WTC11 (cell line): ENCODE measurements around the gene COX5A. TPM values are rescaled to one million over a fixed set of nuclear protein-coding genes. Genes with fewer than 3 reads are reported as not detected.

Source experiments
- ATAC-seq: fragments of 200-7000 bp; cut with Tn5 transposase; 2 replicates; pipeline ENCODE4 v1.10.0; 2021; ENCODE audit warnings: mild to moderate bottlenecking, moderate library complexity
- CTCF ChIA-PET: fragments of 300-600 bp; sonication (Branson Sonifier 250); formaldehyde crosslinking; loops from one replicate; lab custom pipeline; 2021; ENCODE audit warnings: antibody characterized with exemption; lab: Charles Lee
- POLR2A ChIA-PET: fragments of 350-600 bp; sonication (Branson Sonifier 250); formaldehyde crosslinking; loops from one replicate; lab custom pipeline; 2021; ENCODE audit warnings: antibody characterized with exemption; lab: Charles Lee
- DNase-seq: peaks from one replicate; pipeline ENCODE4 v3.0.0; 2021; ENCODE audit warnings: low spot score
- H3K27ac Mint-ChIP-seq: 2 replicates; pipeline ENCODE4 v1.8.0; 2021; ENCODE audit warnings: mixed read lengths
- H3K27me3 Mint-ChIP-seq: 2 replicates; pipeline ENCODE4 v1.8.0; 2021; ENCODE audit warnings: low read depth, mild to moderate bottlenecking, moderate library complexity, mixed read lengths
- H3K36me3 Mint-ChIP-seq: 2 replicates; pipeline ENCODE4 v1.8.0; 2021; ENCODE audit warnings: mixed read lengths
- H3K4me1 Mint-ChIP-seq: 2 replicates; pipeline ENCODE4 v1.8.0; 2022; ENCODE audit warnings: mixed read lengths
- H3K4me3 Mint-ChIP-seq: 2 replicates; pipeline ENCODE4 v1.8.0; 2021; ENCODE audit warnings: mild to moderate bottlenecking, moderate library complexity, mixed read lengths
- H3K9me3 Mint-ChIP-seq: 2 replicates; pipeline ENCODE4 v1.8.0; 2021; ENCODE audit warnings: mixed read lengths
- CTCF ChIP-seq: fragments of 200-600 bp; IDR thresholded peaks from 2 replicates; pipeline ENCODE4 v1.8.0; 2022; ENCODE audit warnings: antibody characterized with exemption
- E2F1 ChIP-seq: sonication (generic); formaldehyde crosslinking; IDR thresholded peaks from 2 replicates; pipeline ENCODE4 v1.8.0; 2022; ENCODE audit warnings: mild to moderate bottlenecking, missing genetic modification reagents
- ELF4 ChIP-seq: sonication (generic); formaldehyde crosslinking; IDR thresholded peaks from 2 replicates; pipeline ENCODE4 v1.8.1; 2022; ENCODE audit warnings: low read depth, mild to moderate bottlenecking, moderate library complexity, missing genetic modification reagents
- ETV6 ChIP-seq: sonication (generic); formaldehyde crosslinking; IDR thresholded peaks from 2 replicates; pipeline ENCODE4 v1.8.1; 2022; ENCODE audit warnings: mild to moderate bottlenecking, missing genetic modification reagents
- FOXJ3 ChIP-seq: sonication (generic); formaldehyde crosslinking; IDR thresholded peaks from 2 replicates; pipeline ENCODE4 v1.9.0; 2021; ENCODE audit warnings: missing genetic modification reagents, mild to moderate bottlenecking, borderline replicate concordance
- HMGXB4 ChIP-seq: sonication (generic); formaldehyde crosslinking; IDR thresholded peaks from 2 replicates; pipeline ENCODE4 v1.8.1; 2023; ENCODE audit warnings: mild to moderate bottlenecking, moderate library complexity, missing genetic modification reagents
- NR3C1 ChIP-seq: sonication (generic); formaldehyde crosslinking; conservative IDR thresholded peaks from 2 replicates; pipeline ENCODE4 v1.8.1; 2023; ENCODE audit warnings: low read depth, mild to moderate bottlenecking, missing genetic modification reagents
- RORB ChIP-seq: fragments of 250-450 bp; sonication (Bioruptor Pico); IDR thresholded peaks from 2 replicates; pipeline ENCODE4 v1.9.0; 2021; ENCODE audit warnings: mild to moderate bottlenecking
- SOX15 ChIP-seq: fragments of 250-450 bp; sonication (Bioruptor Pico); IDR thresholded peaks from 2 replicates; pipeline ENCODE4 v1.9.0; 2021; ENCODE audit warnings: mild to moderate bottlenecking
- TEAD4 ChIP-seq: sonication (generic); formaldehyde crosslinking; IDR thresholded peaks from 2 replicates; pipeline ENCODE4 v1.8.0; 2022; ENCODE audit warnings: mild to moderate bottlenecking, missing genetic modification reagents
- TP53 ChIP-seq: sonication (generic); formaldehyde crosslinking; IDR thresholded peaks from 2 replicates; pipeline ENCODE4 v1.8.1; 2023; ENCODE audit warnings: mild to moderate bottlenecking, missing genetic modification reagents
- ZBTB43 ChIP-seq: sonication (generic); formaldehyde crosslinking; IDR thresholded peaks from 2 replicates; pipeline ENCODE4 v1.8.1; 2023; ENCODE audit warnings: mild to moderate bottlenecking, missing genetic modification reagents
- ZNF281 ChIP-seq: sonication (generic); formaldehyde crosslinking; IDR thresholded peaks from 2 replicates; pipeline ENCODE4 v1.8.0; 2023; ENCODE audit warnings: mild to moderate bottlenecking, missing genetic modification reagents
- ZNF532 ChIP-seq: fragments of 250-450 bp; sonication (Bioruptor Pico); IDR thresholded peaks from 2 replicates; pipeline ENCODE4 v1.9.0; 2021; ENCODE audit warnings: mild to moderate bottlenecking, borderline replicate concordance
- total RNA-seq: library from RNA; stranded (reverse); gene quantifications from 3 replicates; pipeline ENCODE4 v1.2.3, GENCODE V29; 2021

The COX5A gene
- total RNA-seq, 1 experiment from 2014 or later = 354 TPM

GRCh38 chr15:74889883-74890664 lies 47.8 kb downstream of the COX5A start, which contains the start of gene MPI (continued):
- TF ChIP-seq ZNF281 = no peak
- TF ChIP-seq, all 79 proteins: peak for 20

GRCh38 chr15:74889390-74889882 lies 48.4 kb downstream of the COX5A start:
- Mint-ChIP-seq H3K27me3 (no peaks in the 10 kb centered on the region; the same call in 1 of the 2 replicates), H3K4me3 (peak overlapping the region; percentile 91), H3K27ac (peak overlapping the region; percentile 77; the same call in 1 of the 2 replicates), H3K9me3 (no peaks in the 10 kb centered on the region), H3K4me1 (peaks cover 22% of the 10 kb centered on the region), H3K36me3 (peaks cover 27% of the 10 kb centered on the region)
- CTCF ChIA-PET = interaction anchor here (0.9 to 4.3 kb wide), 11 partner anchors 12 to 268 kb away, joined by 3 to 45 read pairs (median 4); partner anchors contain the start of genes SCAMP2 and ULK3
- DNase-seq (peak; percentile 40), ATAC-seq (peak; percentile 63)
- TF ChIP-seq CTCF = no peak
- no peak for TF ChIP-seq FOXJ3
- TF ChIP-seq ETV6 (CRISPR knock-in tag) = 0 out of 2 replicates have a peak, but pooled peaks have one; percentile 11
- 0 out of 2 replicates have a peak, but pooled peaks have one; percentile 4 for TF ChIP-seq HMGXB4 (CRISPR knock-in tag)
- no peak for TF ChIP-seq RORB (CRISPR knock-in tag)
- POLR2A ChIA-PET = interaction anchor here (0.6 to 1.5 kb wide), 2 partner anchors 10 to 12 kb away, joined by 4 to 5 read pairs; no protein-coding TSS in a partner anchor

- ATAC-seq = no peak
- Mint-ChIP-seq H3K27ac (no peak overlapping the region), H3K4me3 (peak overlapping the region; percentile 91; the same call in 1 of the 2 replicates), H3K36me3 (peaks cover 25% of the 10 kb centered on the region), H3K9me3 (no peaks in the 10 kb centered on the region), H3K27me3 (no peaks in the 10 kb centered on the region; the same call in 1 of the 2 replicates), H3K4me1 (peaks cover 22% of the 10 kb centered on the region)
- CTCF ChIA-PET = interaction anchor here (0.9 to 4.3 kb wide), 6 partner anchors 13 to 128 kb away, joined by 3 to 45 read pairs (median 4); partner anchors contain the start of genes SCAMP2 and ULK3
- POLR2A ChIA-PET = interaction anchor here (0.6 kb wide), 1 partner anchor 366 kb away, joined by 3 read pairs; no protein-coding TSS in a partner anchor
- no peak for DNase-seq
- TF ChIP-seq SOX15 (CRISPR knock-in tag) (no peak), CTCF (no peak), E2F1 (no peak), TEAD4 (CRISPR knock-in tag) (no peak), ZNF532 (CRISPR knock-in tag) (no peak), NR3C1 (no peak), ZBTB43 (CRISPR knock-in tag) (no peak), ELF4 (CRISPR knock-in tag) (no peak), TP53 (CRISPR knock-in tag) (no peak)
Measured at GRCh38 chr15:74888716-74889115, 49.2 kb downstream of the COX5A start.
